Activated CD4-positive, alpha-beta T cell treated with anti-CD3 and anti-CD28 coated beads for 48 hours (primary cell): ENCODE data around the gene LCN1.

Source experiments
- DNase-seq: peaks from one replicate; pipeline ENCODE4 v3.0.0-alpha.2; 2020

LCN1 gene

DNA sequence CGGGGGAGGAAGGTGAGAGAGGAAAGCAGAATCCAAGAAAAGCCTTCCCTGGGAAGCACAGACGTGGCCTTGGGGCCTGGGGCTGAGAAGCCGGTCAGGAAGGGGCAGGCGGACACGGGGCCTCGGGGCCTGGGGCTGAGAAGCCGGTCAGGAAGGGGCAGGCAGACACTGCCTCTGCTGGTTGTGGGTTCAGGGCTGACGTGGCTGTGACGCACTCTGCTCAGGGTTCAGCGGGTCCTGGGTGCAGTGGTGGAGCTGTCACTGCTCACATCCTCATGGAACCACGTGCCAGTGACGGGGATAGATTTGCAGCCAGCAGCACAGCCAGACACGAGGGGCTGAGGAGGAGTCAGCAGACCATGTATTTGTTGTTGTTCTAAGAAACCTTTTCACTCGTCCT lies 53.1 kb downstream of the LCN1 start:
- DNase-seq, result no peak

DNA sequence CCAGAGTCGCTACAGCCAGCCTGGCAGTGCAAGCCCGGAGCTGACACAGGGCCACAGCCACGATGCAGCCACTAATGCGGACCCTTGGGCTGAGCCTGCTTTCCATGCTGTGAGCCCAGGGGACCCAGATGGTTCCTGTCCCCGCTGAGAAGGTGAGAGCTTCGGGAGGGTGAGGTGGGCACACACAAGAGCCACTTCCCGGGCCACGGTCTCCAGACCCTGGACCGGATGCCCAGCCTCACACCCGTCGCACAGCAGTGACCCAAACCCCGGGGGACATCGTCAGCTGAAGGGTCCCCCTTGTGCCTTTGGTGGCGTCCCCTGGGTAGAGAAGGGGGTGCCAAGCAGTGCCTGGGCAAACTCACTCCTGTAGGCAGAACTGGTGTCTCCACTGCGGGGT lies 53.7 kb downstream of the LCN1 start:
- DNase-seq, result no peak
